Activated CD4-positive, alpha-beta T cell treated with anti-CD3 and anti-CD28 coated beads, Interleukin-2, Interleukin-6, amounts not matched to agents 100 ng/mL and 50 ng/mL, durations not matched to agents 16 hours and 8 hours (primary cell): Measurements from ENCODE around the gene MAP7.
"Not testable (repeated sequence)": the region's sequence is repeated elsewhere in the genome, so short reads cannot be mapped to it uniquely, and the experiment has no call there.

ENCODE experiments used
- DNase-seq: peaks from one replicate; pipeline ENCODE4 v3.0.0-alpha.2; 2020

The MAP7 gene

DNA sequence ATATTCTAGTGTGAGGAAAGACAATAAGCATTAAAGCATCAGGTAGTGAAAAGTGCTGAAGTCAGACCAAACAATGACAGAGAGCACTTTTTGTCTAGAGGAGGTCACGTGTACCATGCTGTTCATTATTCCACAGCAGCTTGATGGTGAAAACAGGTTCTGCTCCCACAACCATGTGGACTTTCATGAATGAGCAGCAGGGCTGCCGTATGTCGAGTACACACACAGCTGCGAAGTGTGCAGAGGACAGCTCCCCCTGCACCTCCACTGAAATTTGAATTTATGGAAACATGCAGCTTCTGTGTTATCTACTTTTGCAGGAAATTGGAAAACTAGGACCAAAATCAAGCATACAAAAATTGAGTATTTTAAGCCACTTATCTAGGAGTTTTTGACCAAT is 85.3 kb downstream of the MAP7 start:
- no peak for DNase-seq

- no peak for DNase-seq
These were observed 86.1 kb downstream of the MAP7 start for GRCh38 chr6:136464148-136464547.

- DNase-seq = no peak
These were observed 86.5 kb downstream of the MAP7 start for GRCh38 chr6:136463743-136464142.

DNA sequence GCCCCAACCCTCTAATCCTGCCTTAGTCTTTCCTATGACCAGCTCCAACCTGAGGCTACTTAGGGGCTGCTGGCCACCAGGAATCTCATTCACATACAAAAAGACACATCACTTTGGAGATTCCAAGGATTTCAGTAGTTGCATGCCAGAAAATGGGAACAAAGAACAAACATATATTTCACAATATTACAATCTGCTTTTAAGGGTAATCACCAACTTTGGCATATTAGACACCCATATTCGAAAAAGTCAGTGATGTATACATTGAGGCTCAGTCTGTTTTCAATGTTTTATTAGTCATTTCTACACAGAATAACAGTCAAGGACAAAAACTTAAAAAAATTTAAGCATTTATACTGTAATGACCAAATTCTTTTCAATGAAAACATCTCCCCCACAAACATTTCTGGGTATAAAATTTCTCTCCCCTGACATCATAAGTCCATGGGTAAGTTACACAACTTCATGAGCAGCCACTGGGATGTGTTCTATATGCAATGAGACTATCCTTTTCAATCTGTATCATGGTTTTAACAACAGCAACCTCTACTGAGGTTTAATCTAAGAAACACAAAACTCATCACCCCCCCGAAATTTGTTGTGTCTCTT is 103.5 kb downstream of the MAP7 start:
- DNase-seq = no peak

DNA sequence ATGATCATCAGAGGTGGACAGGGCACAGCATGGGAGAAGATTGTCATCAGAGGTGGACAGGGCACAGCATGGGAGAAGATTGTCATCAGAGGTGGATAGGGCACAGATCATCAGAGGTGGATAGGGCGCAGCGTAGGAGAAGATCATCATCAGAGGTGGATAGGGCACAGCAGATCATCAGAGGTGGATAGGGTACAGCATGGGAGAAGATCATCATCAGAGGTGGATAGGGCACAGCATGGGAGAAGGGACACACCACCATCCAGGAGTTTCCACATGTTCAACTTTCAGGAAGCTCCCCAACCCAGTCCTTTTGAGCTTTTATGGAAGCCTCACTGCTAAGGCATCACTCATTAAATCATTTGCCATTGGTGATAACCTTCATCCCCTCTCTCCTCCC is 104.1 kb downstream of the MAP7 start:
- no peak for DNase-seq

GRCh38 chr6:136445063-136445462 is 105.2 kb downstream of the MAP7 start:
- no peak for DNase-seq

GRCh38 chr6:136440203-136440602 is 110.0 kb downstream of the MAP7 start:
- DNase-seq = no peak

DNA sequence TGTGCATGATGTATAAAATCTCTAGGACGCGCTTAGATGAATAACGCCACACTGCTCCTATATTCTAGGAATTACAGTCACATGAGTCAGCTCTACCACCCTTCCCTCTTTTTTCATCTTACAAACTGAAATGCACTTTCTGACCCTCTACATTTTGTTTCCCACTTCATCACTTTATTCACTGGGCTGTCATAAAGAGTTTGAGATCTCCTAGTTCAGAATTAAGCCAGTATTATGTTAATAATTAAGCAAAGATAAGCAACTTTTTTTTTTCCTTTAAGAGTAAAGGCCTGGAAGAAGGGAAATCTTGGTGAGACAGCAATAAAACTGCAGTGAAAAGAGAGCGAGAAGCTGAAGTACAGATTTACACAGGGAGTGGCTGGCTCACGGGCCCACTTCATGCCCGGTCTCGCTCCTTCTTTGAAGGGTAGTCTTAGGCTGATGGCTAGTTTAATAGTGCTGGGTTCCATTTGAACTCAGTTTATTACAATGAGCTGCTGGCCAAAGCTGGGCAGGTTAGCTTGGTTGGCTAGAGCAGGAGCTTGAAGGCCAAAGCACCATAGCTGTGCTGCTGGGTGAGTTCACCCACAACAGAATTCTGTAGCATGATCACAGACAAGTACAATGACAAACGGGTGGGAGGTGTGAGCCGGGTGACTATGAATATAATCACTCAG is 110.6 kb downstream of the MAP7 start:
- DNase-seq = no peak

DNA sequence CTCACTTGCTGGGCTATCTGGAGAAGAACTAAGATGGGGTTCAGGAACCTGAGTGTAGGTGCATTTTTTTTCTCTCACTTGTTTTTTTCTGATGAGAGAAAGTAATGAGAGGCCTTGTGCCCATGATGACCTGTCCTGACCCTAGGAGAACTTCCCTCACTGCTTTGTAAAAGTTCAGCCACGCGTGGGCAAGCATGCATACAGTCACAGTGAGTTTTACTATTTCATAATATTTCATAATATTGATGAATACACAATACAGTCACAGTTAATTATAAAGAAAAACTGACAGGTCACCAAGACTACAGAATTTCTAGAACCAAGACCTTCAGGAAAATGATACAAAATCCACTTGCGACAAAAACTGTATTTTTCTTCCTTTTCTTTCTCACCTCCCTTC is 111.8 kb downstream of the MAP7 start:
- no peak for DNase-seq

DNA sequence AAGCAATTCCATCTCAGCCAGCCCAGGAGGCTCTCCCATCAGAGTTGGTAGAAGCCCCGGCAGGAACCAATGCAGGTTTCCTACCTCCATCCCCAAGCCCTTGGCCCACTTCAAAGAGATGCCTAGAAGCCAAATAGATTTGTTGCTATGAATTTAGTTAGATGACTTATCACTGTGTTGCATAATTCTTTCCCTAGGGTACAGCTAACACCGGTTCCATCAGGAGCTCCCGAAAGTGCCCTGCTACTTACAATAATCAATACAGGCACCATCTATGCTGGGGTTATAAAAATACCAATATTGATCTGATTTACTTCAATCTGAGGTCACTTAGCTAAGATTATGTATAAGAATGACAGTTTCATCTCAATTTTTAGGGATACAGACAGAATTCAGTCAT is 113.0 kb downstream of the MAP7 start:
- no peak for DNase-seq

GRCh38 chr6:136435101-136435500 is 115.1 kb downstream of the MAP7 start:
- no peak for DNase-seq

GRCh38 chr6:136431306-136431705 is 118.9 kb downstream of the MAP7 start:
- not testable (repeated sequence) for DNase-seq

GRCh38 chr6:136429264-136430065 is 120.8 kb downstream of the MAP7 start:
- no peak for DNase-seq

DNA sequence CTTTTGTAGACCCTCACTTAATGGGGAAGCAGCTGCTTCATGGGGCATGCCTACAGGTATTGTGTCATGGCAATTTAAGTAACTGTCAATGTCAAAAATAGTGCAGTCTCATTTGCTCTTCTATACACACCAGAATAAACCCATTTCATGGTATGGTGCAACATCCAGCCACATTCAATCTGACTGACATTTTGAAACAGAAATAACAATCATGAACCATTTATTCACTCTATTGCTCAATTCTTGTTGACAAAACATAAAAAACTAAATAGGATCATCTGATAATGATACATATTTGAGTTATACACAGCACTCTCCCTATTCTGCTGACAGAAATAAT is 122.9 kb downstream of the MAP7 start:
- no peak for DNase-seq

DNA sequence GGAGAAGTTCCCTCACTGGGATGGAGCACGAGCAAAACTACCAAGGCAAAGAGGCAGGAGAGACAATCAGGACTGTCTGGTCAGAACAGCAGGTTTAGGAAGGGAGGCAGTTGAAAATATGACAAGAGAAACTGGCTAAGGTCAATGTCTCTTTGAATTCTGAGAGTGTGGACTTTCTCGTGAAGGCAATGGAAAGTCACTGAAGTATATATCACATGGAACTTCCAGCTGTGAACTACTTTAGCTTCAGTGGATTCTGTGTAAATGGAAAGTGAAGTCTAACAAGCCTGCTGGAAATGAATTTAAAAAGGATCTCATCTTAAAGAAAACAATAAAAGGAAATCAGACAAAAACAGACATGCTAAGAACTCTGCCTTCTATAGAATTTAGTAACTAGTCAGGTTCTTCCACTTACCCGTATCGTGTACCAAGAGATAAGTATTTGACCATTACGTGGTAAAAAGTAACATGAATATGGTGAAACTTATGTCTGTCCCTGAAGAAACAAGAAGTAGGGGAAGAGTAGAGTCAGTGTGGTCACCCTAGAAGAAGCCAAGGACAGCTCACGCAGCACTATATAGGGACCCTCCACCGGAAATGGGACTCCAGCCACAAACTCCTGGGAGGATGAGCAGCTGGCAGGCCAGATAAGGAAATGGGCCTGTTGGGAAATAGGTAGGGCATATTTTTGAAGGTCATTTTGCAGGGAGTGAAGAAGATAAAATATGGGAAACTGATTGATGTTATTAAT is 123.4 kb downstream of the MAP7 start:
- DNase-seq = no peak

DNA sequence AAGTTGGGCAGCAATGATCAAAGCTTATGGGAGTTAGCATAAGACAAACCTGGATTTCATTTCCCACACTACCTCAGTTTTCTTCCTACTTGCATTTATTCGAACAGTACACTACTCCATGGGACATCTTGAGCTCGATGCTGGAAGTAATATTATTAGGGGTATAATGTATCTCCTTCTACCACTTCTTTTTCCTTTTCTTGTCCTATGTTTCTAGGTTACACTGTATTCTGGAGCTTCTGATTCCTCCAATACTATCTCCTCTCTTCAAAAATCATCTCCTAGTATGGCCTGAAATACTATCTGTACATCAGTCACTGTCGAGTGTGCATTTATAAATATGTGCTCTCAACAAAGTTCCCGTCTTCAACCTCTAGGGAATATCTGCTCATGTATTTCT is 124.4 kb downstream of the MAP7 start:
- DNase-seq = no peak

DNA sequence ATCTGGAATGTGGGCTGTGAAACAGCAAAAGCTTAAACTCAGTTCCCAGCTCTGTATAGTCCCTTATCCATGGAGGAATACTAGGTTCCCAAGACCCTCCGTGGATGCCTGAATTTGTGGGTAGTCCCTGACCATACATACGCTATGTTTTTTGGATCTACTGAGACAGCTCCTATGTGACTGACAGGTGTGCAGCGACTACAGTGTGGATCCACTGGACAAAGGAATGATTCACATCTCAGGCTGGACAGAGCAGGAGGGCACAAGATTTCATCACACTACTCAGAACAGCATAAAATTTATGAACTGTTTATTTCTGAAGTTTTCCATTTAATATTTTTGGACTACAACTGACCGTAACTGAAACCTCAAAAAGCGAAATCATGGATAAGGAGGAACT is 125.3 kb downstream of the MAP7 start:
- no peak for DNase-seq

- DNase-seq = no peak
These were observed 125.8 kb downstream of the MAP7 start for GRCh38 chr6:136424450-136424849.

DNA sequence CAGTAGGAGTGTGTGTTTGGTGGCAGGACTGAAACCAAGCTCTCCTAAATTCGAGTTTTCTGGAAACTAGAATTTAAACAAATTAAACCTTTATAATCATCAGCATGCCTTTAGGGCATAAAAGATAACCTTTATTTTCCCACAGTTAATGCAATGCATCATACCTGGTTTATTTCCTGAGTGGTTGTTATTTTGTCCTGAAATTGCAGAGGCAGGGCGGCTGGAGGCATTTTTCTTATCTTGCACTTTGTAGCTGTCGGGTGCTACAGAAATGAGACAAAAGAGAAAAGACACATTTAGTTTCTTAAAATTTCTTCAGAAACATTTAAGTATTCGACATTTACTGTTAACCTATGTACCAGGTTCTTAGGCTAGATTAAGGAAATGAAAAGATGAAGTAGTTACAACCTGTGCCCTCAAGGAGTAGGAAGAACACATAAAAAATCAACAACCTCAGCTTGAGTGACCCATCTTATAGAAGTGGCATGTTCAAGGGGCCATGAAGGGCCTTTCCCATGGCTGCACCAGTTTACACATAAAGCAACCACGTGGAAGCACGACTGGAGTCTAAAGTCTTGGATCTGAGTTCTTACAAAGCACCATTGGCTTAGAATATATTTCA is 128.6 kb downstream of the MAP7 start:
- no peak for DNase-seq

- no peak for DNase-seq
These were observed 129.4 kb downstream of the MAP7 start for GRCh38 chr6:136420853-136421252.

- no peak for DNase-seq
These were observed 134.7 kb downstream of the MAP7 start for GRCh38 chr6:136415351-136416007.

DNA sequence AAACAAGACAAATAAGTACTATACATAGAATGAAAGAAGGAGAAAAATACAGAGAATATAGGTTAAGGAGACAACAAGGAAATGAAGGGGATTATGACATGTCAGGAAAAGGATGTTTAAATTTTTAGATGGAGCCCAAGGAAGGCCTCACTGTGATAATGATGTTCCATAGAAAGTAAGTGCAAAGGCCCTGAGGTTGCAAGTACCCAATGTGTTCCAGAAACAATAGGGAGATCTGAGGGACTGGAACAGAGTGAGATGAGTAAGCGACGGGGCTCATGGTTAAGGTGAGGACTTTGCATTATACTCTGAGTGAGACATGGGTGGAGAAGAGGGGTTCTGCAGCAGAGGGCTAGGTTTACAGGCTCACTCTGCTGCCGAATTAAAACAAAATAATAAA is 137.8 kb downstream of the MAP7 start:
- DNase-seq = no peak
